Measurements from ENCODE around the gene PRX.

PRX gene

DNA sequence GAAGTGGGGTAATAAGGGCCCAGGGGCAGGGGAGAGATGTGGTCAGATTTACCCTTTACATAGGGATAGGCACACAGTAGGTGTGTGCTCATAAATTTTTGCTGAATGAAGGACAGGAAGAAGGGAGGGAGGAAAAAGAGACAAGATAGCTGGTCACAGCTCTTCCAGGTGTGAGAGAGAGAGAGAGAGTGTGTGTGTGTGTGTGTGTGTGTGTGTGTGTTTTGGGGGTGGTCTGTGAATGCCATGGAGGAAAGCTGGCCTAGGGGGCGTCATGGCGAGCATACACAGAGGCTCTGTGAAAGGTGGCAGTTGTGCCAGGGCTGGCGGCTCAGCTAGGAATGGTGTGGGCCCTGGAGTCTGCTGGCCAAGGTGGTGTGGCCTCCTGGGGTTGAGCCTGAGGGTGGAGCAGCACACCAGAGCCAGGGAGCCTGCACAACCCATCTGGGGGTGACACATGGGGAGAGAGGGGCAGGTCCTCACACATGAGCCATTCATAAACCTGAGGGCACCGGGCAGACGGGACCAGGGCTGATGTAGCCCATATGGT is 6.0 kb upstream of the PRX start:
- no peak overlapping the region for H3K18ac ChIP-seq (ENCODE audit: low read length)
- peaks cover 5% of the 10 kb centered on the region for H3K79me2 ChIP-seq (ENCODE audit: control insufficient read depth, insufficient read depth, low read length, poor library complexity)
- no peak overlapping the region for H2AFZ ChIP-seq (ENCODE audit: insufficient read depth, low read length, poor library complexity)
- H4K8ac ChIP-seq (ENCODE audit: low read depth, low read length): no peak overlapping the region
- H3K27ac ChIP-seq (ENCODE audit: low read depth, low read length): no peak overlapping the region
- no peak overlapping the region for H3K4ac ChIP-seq (ENCODE audit: low read depth, low read length)
- WGBS (ENCODE audit: extremely low coverage, insufficient coverage, insufficient read length): no CpG with 5 or more reads among the region's 5 CpGs
- H2BK5ac ChIP-seq (ENCODE audit: low read depth, low read length, poor library complexity): no peak overlapping the region
- H3K79me1 ChIP-seq (ENCODE audit: low read length): peaks cover 13% of the 10 kb centered on the region
- no peak overlapping the region for H3K4me2 ChIP-seq (ENCODE audit: low read length)
- H4K12ac ChIP-seq (ENCODE audit: low read depth, low read length): no peak overlapping the region
- H3K14ac ChIP-seq (ENCODE audit: low read length): no peak overlapping the region
- no peak overlapping the region for H3K4me3 ChIP-seq (ENCODE audit: low read depth, low read length)
- peak overlapping the region; percentile 64 for H2AK5ac ChIP-seq (ENCODE audit: low read length)
- peaks cover 10% of the 10 kb centered on the region in 2 experiments for H3K36me3 ChIP-seq (ENCODE audit: control insufficient read depth in 1 of 2, insufficient read depth in 2 of 2, low read length in 2 of 2)
- no peak for DNase-seq
- H3K23ac ChIP-seq (ENCODE audit: low read length): no peak overlapping the region
- no peak overlapping the region for H3K9ac ChIP-seq (ENCODE audit: low read length)
- H3K27me3 ChIP-seq (ENCODE audit: insufficient read depth, low read length): no peaks in the 10 kb centered on the region
- H3K9me3 ChIP-seq (ENCODE audit: insufficient read depth, low read depth, low read length): no peaks in the 10 kb centered on the region
- H2BK12ac ChIP-seq (ENCODE audit: low read length): no peak overlapping the region
- H2BK120ac ChIP-seq (ENCODE audit: insufficient read depth, low read length, poor library complexity): no peak overlapping the region
- H4K91ac ChIP-seq (ENCODE audit: low read depth, low read length): no peak overlapping the region
- H3K4me1 ChIP-seq (ENCODE audit: control insufficient read depth in 1 of 2, insufficient read depth in 2 of 2, low read length in 2 of 2): peaks cover 13 to 18% of the 10 kb centered on the region in 2 experiments

DNA sequence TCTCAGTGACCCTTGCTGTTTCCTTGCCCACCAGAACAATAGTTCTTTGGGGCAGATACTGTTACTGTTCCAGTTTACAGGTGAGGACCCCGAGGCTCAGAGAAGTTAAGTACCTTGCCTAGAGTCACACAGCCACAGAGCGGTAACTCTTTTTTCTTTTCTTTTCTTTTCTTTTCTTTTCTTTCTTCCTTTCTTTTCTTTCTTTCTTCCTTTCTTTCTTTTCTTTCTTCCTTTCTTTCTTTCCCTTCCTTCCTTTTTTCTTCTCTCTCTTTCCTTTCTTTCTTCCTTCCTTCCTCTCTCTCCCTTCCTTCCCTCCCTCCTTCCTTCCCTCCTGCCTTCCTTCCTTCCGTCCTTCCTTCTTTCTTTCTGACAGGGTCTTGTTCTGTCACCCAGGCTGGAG is 4.9 kb upstream of the PRX start:
- H3K27me3 ChIP-seq (ENCODE audit: insufficient read depth, low read length): no peaks in the 10 kb centered on the region
- no peak overlapping the region for H3K4me2 ChIP-seq (ENCODE audit: low read length)
- no CpG with 5 or more reads among the region's 3 CpGs for whole genome bisulfite sequencing (ENCODE audit: extremely low coverage, insufficient coverage, insufficient read length)
- no peak overlapping the region for H4K12ac ChIP-seq (ENCODE audit: low read depth, low read length)
- peaks cover 2% of the 10 kb centered on the region for H3K79me2 ChIP-seq (ENCODE audit: control insufficient read depth, insufficient read depth, low read length, poor library complexity)
- H4K8ac ChIP-seq (ENCODE audit: low read depth, low read length): no peak overlapping the region
- no peak for DNase-seq
- peaks cover 7% of the 10 kb centered on the region in 2 experiments for H3K36me3 ChIP-seq (ENCODE audit: control insufficient read depth in 1 of 2, insufficient read depth in 2 of 2, low read length in 2 of 2)
- H3K9ac ChIP-seq (ENCODE audit: low read length): no peak overlapping the region
- no peak overlapping the region for H3K4ac ChIP-seq (ENCODE audit: low read depth, low read length)
- no peak overlapping the region for H4K91ac ChIP-seq (ENCODE audit: low read depth, low read length)
- H2BK120ac ChIP-seq (ENCODE audit: insufficient read depth, low read length, poor library complexity): no peak overlapping the region
- no peak overlapping the region for H3K18ac ChIP-seq (ENCODE audit: low read length)
- H2BK12ac ChIP-seq (ENCODE audit: low read length): no peak overlapping the region
- H3K27ac ChIP-seq (ENCODE audit: low read depth, low read length): no peak overlapping the region
- H2BK5ac ChIP-seq (ENCODE audit: low read depth, low read length, poor library complexity): no peak overlapping the region
- no peaks in the 10 kb centered on the region for H3K9me3 ChIP-seq (ENCODE audit: insufficient read depth, low read depth, low read length)
- no peak overlapping the region for H3K4me3 ChIP-seq (ENCODE audit: low read depth, low read length)
- H3K4me1 ChIP-seq (ENCODE audit: control insufficient read depth in 1 of 2, insufficient read depth in 2 of 2, low read length in 2 of 2): peaks cover 10 to 16% of the 10 kb centered on the region in 2 experiments
- no peak overlapping the region for H3K23ac ChIP-seq (ENCODE audit: low read length)
- no peak overlapping the region for H2AK5ac ChIP-seq (ENCODE audit: low read length)
- peaks cover 13% of the 10 kb centered on the region for H3K79me1 ChIP-seq (ENCODE audit: low read length)
- no peak overlapping the region for H2AFZ ChIP-seq (ENCODE audit: insufficient read depth, low read length, poor library complexity)
- H3K14ac ChIP-seq (ENCODE audit: low read length): no peak overlapping the region

DNA sequence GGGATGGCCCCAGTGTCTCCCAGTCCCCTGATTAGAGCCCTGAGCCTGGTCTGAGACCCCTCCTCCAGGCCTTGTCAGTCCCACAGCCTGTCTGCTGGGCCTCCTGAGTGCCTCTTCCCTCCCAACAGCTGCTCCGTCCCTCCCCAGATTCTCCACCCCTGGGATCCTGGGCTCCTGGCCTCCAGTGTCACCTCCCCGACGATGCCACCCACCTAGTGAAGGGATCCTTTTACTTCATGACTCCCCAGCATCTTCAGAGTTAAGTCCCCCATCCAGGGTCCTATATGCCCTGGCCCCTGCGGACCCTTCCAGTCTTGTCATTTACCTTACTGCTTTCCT is 4.4 kb upstream of the PRX start:
- H2BK12ac ChIP-seq (ENCODE audit: low read length): peak overlapping the region; percentile 63
- no peak overlapping the region for H3K23ac ChIP-seq (ENCODE audit: low read length)
- H2BK5ac ChIP-seq (ENCODE audit: low read depth, low read length, poor library complexity): peak overlapping the region; percentile 47
- no CpG with 5 or more reads among the region's 4 CpGs for WGBS (ENCODE audit: extremely low coverage, insufficient coverage, insufficient read length)
- H3K79me2 ChIP-seq (ENCODE audit: control insufficient read depth, insufficient read depth, low read length, poor library complexity): peaks cover 1% of the 10 kb centered on the region
- H2BK120ac ChIP-seq (ENCODE audit: insufficient read depth, low read length, poor library complexity): no peak overlapping the region
- H3K4me3 ChIP-seq (ENCODE audit: low read depth, low read length): no peak overlapping the region
- no peak for DNase-seq
- no peak overlapping the region for H4K12ac ChIP-seq (ENCODE audit: low read depth, low read length)
- H2AFZ ChIP-seq (ENCODE audit: insufficient read depth, low read length, poor library complexity): peak overlapping the region; percentile 17
- no peak overlapping the region for H3K9ac ChIP-seq (ENCODE audit: low read length)
- peaks cover 13% of the 10 kb centered on the region for H3K79me1 ChIP-seq (ENCODE audit: low read length)
- peaks cover 8 to 12% of the 10 kb centered on the region in 2 experiments for H3K4me1 ChIP-seq (ENCODE audit: control insufficient read depth in 1 of 2, insufficient read depth in 2 of 2, low read length in 2 of 2)
- H3K18ac ChIP-seq (ENCODE audit: low read length): no peak overlapping the region
- peak overlapping the region; percentile 20 for H4K91ac ChIP-seq (ENCODE audit: low read depth, low read length)
- peaks cover 2 to 3% of the 10 kb centered on the region in 2 experiments for H3K36me3 ChIP-seq (ENCODE audit: control insufficient read depth in 1 of 2, insufficient read depth in 2 of 2, low read length in 2 of 2)
- no peaks in the 10 kb centered on the region for H3K27me3 ChIP-seq (ENCODE audit: insufficient read depth, low read length)
- no peak overlapping the region for H3K27ac ChIP-seq (ENCODE audit: low read depth, low read length)
- H4K8ac ChIP-seq (ENCODE audit: low read depth, low read length): peak overlapping the region; percentile 50
- no peaks in the 10 kb centered on the region for H3K9me3 ChIP-seq (ENCODE audit: insufficient read depth, low read depth, low read length)
- no peak overlapping the region for H3K14ac ChIP-seq (ENCODE audit: low read length)
- peak overlapping the region; percentile 6 for H3K4ac ChIP-seq (ENCODE audit: low read depth, low read length)
- no peak overlapping the region for H3K4me2 ChIP-seq (ENCODE audit: low read length)
- peak overlapping the region; percentile 67 for H2AK5ac ChIP-seq (ENCODE audit: low read length)

DNA sequence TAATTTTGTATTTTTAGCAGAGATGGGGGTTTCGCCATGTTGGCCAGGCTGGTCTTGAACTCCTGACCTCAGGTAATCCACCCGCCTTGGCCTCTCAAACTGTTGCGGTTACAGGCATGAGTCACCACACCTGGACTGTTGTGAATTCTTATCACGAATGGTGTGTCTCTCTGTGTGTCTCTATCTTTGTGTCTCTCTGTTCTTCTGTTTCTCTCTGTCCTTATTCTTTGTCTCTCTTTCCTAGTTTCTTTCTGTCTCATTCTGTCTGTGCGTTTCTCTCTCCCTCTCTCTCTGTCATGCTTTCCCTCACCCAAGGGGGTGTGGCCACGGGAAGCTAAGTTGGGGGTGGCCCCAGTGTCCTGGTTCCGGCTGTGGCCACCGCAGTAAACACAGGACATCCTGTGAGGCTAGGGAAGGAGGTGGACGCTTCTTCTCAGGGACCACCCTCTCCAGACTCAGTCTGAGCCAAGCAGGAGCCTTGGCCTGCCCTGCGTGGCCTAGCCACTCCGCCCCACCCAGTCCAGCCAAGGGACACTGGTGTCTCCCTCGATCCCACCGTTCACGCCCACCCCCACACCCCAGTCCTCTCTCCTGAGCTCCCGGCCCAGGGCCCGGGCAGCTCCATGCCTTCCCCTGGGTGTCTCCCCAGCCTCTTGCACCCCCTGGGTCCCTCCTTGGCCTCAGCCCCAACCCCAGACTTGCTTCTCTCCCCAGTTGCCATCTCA is 3.9 kb upstream of the PRX start:
- H3K4ac ChIP-seq (ENCODE audit: low read depth, low read length): peak overlapping the region; percentile 6
- H2AFZ ChIP-seq (ENCODE audit: insufficient read depth, low read length, poor library complexity): peak overlapping the region; percentile 17
- DNase-seq: peak in 1 of 2 donors; percentile 18
- no peak overlapping the region for H3K4me3 ChIP-seq (ENCODE audit: low read depth, low read length)
- H3K79me1 ChIP-seq (ENCODE audit: low read length): peaks cover 13% of the 10 kb centered on the region
- H2BK120ac ChIP-seq (ENCODE audit: insufficient read depth, low read length, poor library complexity): no peak overlapping the region
- H3K18ac ChIP-seq (ENCODE audit: low read length): peak overlapping the region; percentile 30
- peak overlapping the region; percentile 20 for H4K91ac ChIP-seq (ENCODE audit: low read depth, low read length)
- no peak overlapping the region for H3K4me2 ChIP-seq (ENCODE audit: low read length)
- H4K8ac ChIP-seq (ENCODE audit: low read depth, low read length): peak overlapping the region; percentile 50
- H2BK12ac ChIP-seq (ENCODE audit: low read length): peak overlapping the region; percentile 63
- no peaks in the 10 kb centered on the region for H3K27me3 ChIP-seq (ENCODE audit: insufficient read depth, low read length)
- peak overlapping the region; percentile 57 for H3K14ac ChIP-seq (ENCODE audit: low read length)
- no peak overlapping the region for H3K23ac ChIP-seq (ENCODE audit: low read length)
- no peaks in the 10 kb centered on the region for H3K36me3 ChIP-seq (ENCODE audit: control insufficient read depth in 1 of 2, insufficient read depth in 2 of 2, low read length in 2 of 2)
- H3K9ac ChIP-seq (ENCODE audit: low read length): no peak overlapping the region
- H3K4me1 ChIP-seq (ENCODE audit: control insufficient read depth in 1 of 2, insufficient read depth in 2 of 2, low read length in 2 of 2): peaks cover 8 to 10% of the 10 kb centered on the region in 2 experiments
- H3K79me2 ChIP-seq (ENCODE audit: control insufficient read depth, insufficient read depth, low read length, poor library complexity): peaks cover 1% of the 10 kb centered on the region
- no CpG with 5 or more reads among the region's 16 CpGs for WGBS (ENCODE audit: extremely low coverage, insufficient coverage, insufficient read length)
- H3K27ac ChIP-seq (ENCODE audit: low read depth, low read length): no peak overlapping the region
- peak overlapping the region; percentile 47 for H2BK5ac ChIP-seq (ENCODE audit: low read depth, low read length, poor library complexity)
- peak overlapping the region; percentile 52 for H4K12ac ChIP-seq (ENCODE audit: low read depth, low read length)
- peak overlapping the region; percentile 67 for H2AK5ac ChIP-seq (ENCODE audit: low read length)
- H3K9me3 ChIP-seq (ENCODE audit: insufficient read depth, low read depth, low read length): peaks cover under 1% of the 10 kb centered on the region

All from trophoblast cell (in vitro differentiated cells and primary cell).